ENCODE data around the gene CDADC1. TPM values are rescaled to one million over a fixed set of nuclear protein-coding genes. Genes with fewer than 3 reads are reported as not detected.
"Not testable (repeated sequence)": the region's sequence is repeated elsewhere in the genome, so short reads cannot be mapped to it uniquely, and the experiment has no call there.

The CDADC1 gene
- total RNA-seq, 1 experiment from 2014 or later: 7.9 TPM

DNA sequence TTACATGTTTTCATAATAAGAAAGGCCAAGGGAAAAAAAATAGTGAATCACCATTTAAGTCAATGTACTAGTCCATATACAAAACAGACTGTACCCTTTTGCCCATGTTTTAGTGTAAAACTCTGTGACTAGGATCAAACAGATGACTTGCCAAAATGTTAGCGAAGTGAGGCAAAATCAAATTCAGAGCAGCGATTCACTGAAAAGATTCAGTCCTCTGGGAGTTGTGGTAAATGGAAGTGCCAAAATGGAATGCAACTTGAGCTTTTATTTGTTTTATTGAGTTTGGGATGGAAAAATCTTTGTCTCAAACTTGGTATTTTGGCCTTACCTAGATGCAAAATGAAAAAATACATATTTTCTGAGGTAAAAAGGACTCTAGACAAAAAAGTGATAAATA lies 9.1 kb downstream of the CDADC1 start:
- no peaks in the 10 kb centered on the region for H3K4me1 ChIP-seq
- no peak for DNase-seq
- no peak overlapping the region for H3K4me3 ChIP-seq
- peaks cover 22% of the 10 kb centered on the region for H3K36me3 ChIP-seq
- no peaks in the 10 kb centered on the region for H3K27me3 ChIP-seq
- no peaks in the 10 kb centered on the region for H3K9me3 ChIP-seq (replicated peaks)
- H3K27ac ChIP-seq: no peak overlapping the region

DNA sequence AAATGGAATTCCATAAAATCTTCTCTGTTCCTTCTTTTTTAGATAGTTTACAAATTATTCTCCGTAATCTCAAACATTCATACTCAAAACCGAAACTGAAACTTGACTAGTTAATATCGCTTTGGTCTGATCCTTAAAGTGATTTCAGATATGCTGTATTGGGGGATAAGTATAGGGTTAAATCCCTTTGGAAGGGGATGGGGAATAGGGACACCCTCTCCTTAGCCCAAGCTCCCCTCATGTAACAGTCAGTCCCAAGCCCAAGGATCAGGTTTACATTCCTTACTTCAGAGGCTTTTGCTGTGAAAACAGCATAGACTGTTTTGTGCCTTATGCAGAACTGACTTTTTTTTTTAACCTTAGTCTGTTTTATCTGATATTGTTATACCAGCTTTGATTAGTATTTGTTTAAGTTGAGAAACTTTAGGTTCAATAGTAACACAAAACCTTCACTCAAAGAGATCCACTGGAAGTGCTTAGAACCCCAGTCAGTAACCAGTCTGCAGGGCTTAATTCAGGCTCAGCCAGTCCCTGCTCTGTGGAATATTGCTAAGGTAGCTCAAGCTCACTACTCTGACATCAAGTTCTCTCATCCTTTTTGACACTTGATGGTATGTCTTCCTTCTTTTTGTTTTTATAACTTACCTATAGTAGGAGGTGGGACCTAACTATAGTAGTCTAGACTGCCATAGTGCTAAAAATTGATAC lies 10.5 kb downstream of the CDADC1 start:
- Histone ChIP-seq H3K9me3 (replicated peaks) (no peaks in the 10 kb centered on the region), H3K27ac (no peak overlapping the region), H3K4me3 (no peak overlapping the region), H3K4me1 (no peaks in the 10 kb centered on the region), H3K36me3 (peaks cover 22% of the 10 kb centered on the region), H3K27me3 (no peaks in the 10 kb centered on the region)
- no peak for DNase-seq

DNA sequence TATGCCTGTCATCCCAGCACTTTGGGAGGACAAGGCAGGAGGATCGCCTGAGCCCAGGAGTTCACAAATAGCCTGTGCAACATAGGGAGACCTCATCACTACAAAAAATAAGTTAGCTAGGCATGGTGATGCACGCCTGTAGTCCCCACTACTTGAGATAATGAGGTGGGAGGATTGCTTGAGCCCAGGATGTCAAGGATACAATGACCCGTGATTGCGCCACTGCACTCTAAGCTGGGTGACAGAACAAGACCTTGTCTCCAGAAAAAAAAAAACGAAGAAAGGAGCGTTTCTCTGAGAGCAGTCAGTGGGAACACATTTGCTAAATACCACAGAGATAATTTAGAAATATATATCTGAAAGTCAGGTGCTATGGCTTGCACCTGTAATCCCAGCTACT lies 11.9 kb downstream of the CDADC1 start:
- Histone ChIP-seq H3K4me1 (no peaks in the 10 kb centered on the region), H3K9me3 (replicated peaks) (no peaks in the 10 kb centered on the region), H3K36me3 (peaks cover 22% of the 10 kb centered on the region), H3K27ac (no peak overlapping the region), H3K4me3 (no peak overlapping the region), H3K27me3 (no peaks in the 10 kb centered on the region)
- DNase-seq: no peak

DNA sequence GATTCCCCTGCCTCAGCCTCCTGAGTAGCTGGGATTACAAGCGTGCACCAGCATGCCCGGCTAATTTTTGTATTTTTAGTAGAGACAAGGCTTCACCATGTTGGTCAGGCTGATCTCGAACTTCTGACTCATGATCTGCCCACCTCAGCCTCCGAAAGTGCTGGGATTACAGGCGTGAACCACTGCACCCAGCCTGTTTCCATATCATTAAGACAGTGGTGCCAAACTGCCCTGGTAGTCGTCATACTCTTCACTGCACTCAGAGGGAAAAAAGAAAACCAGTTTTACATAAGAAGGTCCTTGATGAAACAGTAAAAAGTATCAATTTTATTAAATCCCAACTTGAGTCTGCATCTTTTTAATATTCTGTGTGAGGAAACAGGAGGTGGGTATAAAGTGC lies 14.9 kb downstream of the CDADC1 start:
- no peak for DNase-seq
- Histone ChIP-seq H3K27me3 (no peaks in the 10 kb centered on the region), H3K4me3 (no peak overlapping the region), H3K36me3 (peaks cover 9% of the 10 kb centered on the region; the same call in 1 of the 2 replicates), H3K4me1 (no peaks in the 10 kb centered on the region), H3K9me3 (replicated peaks) (no peaks in the 10 kb centered on the region), H3K27ac (no peak overlapping the region)

DNA sequence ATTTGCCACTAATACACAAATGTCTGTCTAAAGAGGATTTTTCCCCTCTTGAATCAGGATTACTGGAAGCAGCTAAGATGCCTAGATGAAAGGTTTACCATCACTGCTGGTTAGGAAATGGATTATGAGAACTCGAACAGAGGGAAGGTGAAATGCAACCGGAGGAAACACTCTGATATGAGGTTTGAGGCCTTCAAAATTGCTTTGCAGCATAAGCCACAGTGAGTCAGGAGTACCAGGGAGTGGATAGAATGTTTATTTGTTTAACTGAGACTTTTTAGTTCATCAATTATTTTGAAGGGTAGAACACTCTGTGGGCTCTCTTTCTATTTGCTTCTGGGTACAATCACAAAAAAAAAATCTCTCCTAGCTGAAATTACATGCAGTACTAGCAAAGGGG lies 18.1 kb downstream of the CDADC1 start:
- Histone ChIP-seq H3K4me3 (no peak overlapping the region), H3K36me3 (peaks cover 5% of the 10 kb centered on the region; the same call in 1 of the 2 replicates), H3K9me3 (replicated peaks) (no peaks in the 10 kb centered on the region), H3K27me3 (no peaks in the 10 kb centered on the region), H3K27ac (no peak overlapping the region), H3K4me1 (no peaks in the 10 kb centered on the region)
- DNase-seq: no peak

DNA sequence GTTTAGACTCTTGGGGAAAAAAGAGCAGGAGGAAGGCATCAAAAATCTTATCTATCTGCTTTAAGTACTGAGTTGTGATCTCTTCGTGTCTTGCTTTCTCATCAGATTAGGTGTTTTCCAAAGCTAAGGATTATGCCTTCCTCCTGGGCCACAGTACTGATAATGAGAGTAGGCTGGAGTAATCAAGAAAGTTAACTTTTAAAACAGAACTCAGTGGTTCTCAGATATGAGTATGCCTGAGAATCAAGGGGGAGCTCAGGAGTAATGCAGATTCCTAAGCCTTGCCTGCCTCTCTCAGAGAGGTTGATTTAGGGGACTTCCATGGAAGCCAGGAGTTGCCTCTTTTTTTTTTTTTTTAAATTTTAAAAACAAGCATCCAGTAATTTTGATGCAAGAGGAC lies 23.5 kb downstream of the CDADC1 start:
- no peaks in the 10 kb centered on the region for H3K36me3 ChIP-seq
- no peak overlapping the region for H3K4me3 ChIP-seq
- no peak overlapping the region for H3K27ac ChIP-seq
- DNase-seq: no peak
- no peaks in the 10 kb centered on the region for H3K27me3 ChIP-seq
- H3K4me1 ChIP-seq: no peaks in the 10 kb centered on the region
- H3K9me3 ChIP-seq (replicated peaks): no peaks in the 10 kb centered on the region

DNA sequence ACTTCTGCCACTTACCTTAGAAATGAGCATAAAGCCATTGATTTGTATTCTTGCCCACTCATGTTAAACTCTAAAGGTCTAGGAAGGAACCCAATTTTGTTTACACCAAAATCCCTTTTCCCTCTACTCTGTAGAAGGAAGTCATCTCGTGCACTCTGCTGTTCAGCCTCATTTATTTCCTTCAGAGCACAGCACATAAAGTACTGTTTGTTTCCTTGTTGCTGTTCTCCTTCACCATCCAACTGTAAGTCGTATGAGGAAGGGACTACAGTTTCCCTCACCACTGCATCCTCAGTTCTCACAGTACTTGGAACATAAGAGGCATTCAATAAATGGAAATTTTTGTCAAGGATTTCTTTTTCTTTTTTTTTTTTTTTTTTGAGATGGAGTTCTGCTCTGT lies 24.6 kb downstream of the CDADC1 start:
- Histone ChIP-seq H3K27me3 (no peaks in the 10 kb centered on the region), H3K4me3 (no peak overlapping the region), H3K36me3 (no peaks in the 10 kb centered on the region), H3K27ac (no peak overlapping the region), H3K9me3 (replicated peaks) (no peaks in the 10 kb centered on the region), H3K4me1 (no peaks in the 10 kb centered on the region)
- no peak for DNase-seq

DNA sequence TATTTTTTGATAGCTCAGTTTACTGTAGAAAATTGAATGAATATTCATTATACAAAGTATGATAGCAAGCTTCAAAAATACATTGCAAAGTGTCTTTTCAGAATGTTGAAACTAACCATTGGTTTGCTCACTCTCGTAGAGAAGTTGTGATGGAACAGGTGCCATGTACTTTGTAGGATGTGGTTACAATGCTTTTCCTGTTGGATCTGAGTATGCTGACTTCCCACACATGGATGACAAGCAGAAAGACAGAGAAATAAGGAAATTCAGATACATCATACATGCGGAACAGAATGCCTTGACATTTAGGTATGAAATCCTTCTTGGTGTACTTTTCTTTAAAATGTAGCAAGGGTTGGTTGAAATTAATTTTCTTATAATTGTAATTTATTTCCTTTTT lies 30.5 kb downstream of the CDADC1 start:
- H3K27ac ChIP-seq: no peak overlapping the region
- H3K27me3 ChIP-seq: no peaks in the 10 kb centered on the region
- DNase-seq: no peak
- H3K4me1 ChIP-seq: no peaks in the 10 kb centered on the region
- no peak overlapping the region for H3K4me3 ChIP-seq
- no peaks in the 10 kb centered on the region for H3K9me3 ChIP-seq (replicated peaks)
- H3K36me3 ChIP-seq: no peaks in the 10 kb centered on the region

DNA sequence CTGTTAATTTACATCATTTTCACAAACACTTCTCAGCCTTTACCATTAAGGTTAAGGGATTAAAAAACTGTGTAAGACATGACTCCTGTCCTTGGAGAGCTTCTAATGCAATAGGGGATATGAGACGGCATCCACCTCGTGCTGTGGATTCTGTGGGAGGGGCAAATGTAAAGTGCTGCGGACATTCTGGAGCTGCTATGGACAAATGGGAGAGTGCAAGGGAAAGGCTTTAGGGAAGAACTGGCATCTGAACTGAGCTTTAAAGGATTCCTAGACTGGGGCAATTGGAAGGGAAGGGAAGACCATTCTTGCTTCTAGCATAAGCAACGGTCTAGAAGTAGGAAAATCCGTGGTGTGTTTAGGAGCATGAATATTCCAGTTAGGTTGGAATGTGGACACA lies 31.4 kb downstream of the CDADC1 start:
- no peaks in the 10 kb centered on the region for H3K27me3 ChIP-seq
- H3K27ac ChIP-seq: no peak overlapping the region
- DNase-seq: no peak
- H3K4me1 ChIP-seq: no peaks in the 10 kb centered on the region
- no peaks in the 10 kb centered on the region for H3K36me3 ChIP-seq
- H3K9me3 ChIP-seq (replicated peaks): no peaks in the 10 kb centered on the region
- no peak overlapping the region for H3K4me3 ChIP-seq

DNA sequence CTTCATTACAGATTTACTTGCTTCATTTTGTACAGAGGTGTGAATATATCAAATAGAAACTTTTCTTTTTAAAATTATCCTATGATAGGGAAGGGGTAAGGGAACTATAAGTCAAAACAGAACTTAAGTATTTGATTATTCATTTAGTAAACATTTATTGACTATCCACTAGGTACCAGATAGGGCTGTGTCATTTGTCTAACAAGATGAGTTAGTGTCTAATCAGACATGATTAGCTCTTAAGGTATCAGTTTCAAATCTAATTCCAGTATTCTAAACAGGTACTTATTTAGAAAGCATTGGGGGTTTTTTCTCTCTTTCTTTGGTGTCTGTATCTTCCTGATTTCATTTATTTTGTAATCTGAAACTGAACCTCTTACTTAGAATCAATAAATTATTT lies 32.2 kb downstream of the CDADC1 start:
- H3K4me1 ChIP-seq: no peaks in the 10 kb centered on the region
- no peaks in the 10 kb centered on the region for H3K36me3 ChIP-seq
- no peaks in the 10 kb centered on the region for H3K27me3 ChIP-seq
- no peaks in the 10 kb centered on the region for H3K9me3 ChIP-seq (replicated peaks)
- no peak overlapping the region for H3K4me3 ChIP-seq
- no peak overlapping the region for H3K27ac ChIP-seq
- DNase-seq: no peak

DNA sequence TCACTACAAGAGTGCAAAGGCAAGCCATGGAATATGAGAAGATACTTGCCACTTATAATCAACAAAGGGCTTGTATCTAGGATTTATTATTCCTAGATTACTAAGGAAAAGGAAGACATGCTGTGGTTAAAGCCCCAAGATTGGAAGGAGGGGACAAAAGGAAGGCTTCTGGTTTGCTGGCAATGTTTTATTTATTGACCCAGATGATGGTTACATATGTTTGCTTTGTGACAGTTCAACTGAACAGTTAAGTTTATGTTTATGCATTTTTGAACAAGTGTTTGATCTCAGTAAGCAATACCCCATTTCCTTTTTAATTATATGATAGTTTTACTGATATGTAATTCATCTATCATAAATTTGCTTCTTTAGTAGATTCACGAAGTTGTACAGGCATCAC lies 40.3 kb downstream of the CDADC1 start:
- Histone ChIP-seq H3K27ac (no peak overlapping the region), H3K9me3 (replicated peaks) (no peaks in the 10 kb centered on the region), H3K27me3 (no peaks in the 10 kb centered on the region), H3K4me1 (no peaks in the 10 kb centered on the region), H3K4me3 (no peak overlapping the region), H3K36me3 (no peaks in the 10 kb centered on the region)
- no peak for DNase-seq

DNA sequence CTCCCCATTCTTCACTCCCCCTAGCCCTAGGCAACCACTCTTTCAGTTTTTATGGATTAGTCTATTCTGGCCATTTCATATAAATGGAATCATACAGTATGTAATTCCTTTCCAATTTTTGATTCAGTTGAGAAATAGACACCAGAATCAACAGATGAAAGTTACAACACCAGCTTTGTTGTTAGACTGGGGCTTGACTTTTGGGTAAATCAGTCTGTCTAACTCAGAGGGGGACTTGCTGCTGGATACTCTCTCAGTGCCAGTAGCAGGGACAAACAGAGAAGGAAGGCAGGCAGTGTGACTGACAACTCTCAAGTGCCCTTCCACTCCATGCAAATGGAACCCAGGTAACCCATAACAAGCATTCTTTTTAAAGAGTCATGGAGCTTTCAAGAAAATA lies 40.7 kb downstream of the CDADC1 start:
- Histone ChIP-seq H3K4me1 (no peaks in the 10 kb centered on the region), H3K9me3 (replicated peaks) (no peaks in the 10 kb centered on the region), H3K27ac (no peak overlapping the region), H3K27me3 (no peaks in the 10 kb centered on the region), H3K4me3 (no peak overlapping the region), H3K36me3 (no peaks in the 10 kb centered on the region)
- no peak for DNase-seq

DNA sequence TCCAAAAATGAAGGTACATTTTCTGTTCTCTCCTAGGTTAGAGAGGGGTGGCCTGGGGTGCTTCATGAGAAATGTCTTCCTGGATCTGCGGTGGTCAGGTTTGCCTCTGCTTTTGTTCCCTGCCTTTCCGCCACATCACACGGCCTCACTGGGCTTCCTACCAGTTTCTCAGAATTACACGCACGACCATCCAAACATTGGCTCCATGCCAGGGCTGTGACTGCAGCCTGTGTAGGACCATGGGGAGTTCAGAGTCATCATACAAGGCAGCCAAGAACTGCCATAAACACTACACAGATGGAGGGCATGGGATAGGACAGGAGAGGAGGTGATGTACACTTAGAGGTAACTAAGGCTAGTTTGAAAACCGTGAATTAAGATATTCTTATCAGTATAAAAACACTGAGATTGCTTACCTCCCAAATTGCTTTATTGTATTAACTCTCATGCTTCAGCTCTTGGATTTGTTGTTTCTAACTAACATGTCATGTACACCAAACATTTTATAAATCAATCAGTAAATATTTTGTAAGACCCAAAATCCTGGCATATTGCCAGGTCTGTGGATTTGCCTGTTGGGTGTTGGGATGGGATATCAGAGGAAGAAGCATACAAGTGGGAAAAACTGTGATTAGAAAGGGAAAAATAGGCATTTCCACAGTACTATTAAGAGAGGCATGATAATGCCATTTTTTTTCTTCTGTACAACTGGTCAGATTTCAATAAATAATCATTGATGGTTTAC lies 45.2 kb downstream of the CDADC1 start:
- no peaks in the 10 kb centered on the region for H3K36me3 ChIP-seq
- no peak overlapping the region for H3K27ac ChIP-seq
- H3K9me3 ChIP-seq (replicated peaks): no peaks in the 10 kb centered on the region
- no peaks in the 10 kb centered on the region for H3K4me1 ChIP-seq
- DNase-seq: peak; percentile 61 to 76
- H3K4me3 ChIP-seq: no peak overlapping the region
- H3K27me3 ChIP-seq: no peaks in the 10 kb centered on the region

DNA sequence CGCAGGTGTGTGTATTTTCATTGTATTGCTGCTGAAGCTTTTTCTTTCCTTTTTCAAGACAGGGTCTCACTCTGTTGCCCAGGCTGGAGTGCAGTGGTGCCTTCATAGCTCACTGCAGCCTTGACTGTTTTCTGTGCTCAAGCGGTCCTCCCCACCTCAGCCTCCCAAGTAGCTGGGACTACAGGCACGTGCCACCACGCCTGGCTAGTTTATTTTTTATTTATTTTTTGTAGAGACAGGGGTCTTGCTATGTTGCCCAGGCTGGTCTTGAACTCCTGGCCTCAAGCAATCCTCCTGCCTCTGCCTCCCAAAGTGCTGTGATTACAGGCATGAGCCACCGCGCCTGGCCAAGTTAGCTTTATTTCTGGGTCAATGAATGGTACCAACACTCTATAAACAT lies 47.0 kb downstream of the CDADC1 start:
- not testable (repeated sequence) for H3K4me3 ChIP-seq; H3K9me3 ChIP-seq (replicated peaks); H3K36me3 ChIP-seq; H3K27ac ChIP-seq; H3K4me1 ChIP-seq; DNase-seq; H3K27me3 ChIP-seq

DNA sequence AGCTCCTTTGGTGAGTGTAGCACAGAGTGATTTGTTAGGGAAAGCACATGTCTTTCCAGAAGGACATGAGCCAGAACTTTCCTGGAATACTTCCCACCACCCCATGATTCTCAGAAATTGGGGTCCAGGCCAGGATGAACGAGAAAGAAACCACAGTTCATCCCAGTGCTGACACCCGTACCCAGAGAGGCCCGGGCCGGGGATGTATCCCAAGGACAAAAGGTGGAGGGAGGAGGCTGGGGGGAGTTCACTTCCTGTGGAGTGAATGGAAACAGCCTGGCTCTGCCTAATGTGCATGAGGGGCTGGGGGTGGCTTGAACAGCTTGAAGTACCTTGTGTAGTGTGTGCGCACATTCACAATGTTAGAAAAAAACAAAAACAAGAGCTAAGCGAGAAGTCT lies 47.5 kb downstream of the CDADC1 start:
- Histone ChIP-seq H3K4me1 (no peaks in the 10 kb centered on the region), H3K4me3 (no peak overlapping the region), H3K27ac (no peak overlapping the region), H3K27me3 (no peaks in the 10 kb centered on the region), H3K9me3 (replicated peaks) (no peaks in the 10 kb centered on the region), H3K36me3 (no peaks in the 10 kb centered on the region)
- no peak for DNase-seq

DNA sequence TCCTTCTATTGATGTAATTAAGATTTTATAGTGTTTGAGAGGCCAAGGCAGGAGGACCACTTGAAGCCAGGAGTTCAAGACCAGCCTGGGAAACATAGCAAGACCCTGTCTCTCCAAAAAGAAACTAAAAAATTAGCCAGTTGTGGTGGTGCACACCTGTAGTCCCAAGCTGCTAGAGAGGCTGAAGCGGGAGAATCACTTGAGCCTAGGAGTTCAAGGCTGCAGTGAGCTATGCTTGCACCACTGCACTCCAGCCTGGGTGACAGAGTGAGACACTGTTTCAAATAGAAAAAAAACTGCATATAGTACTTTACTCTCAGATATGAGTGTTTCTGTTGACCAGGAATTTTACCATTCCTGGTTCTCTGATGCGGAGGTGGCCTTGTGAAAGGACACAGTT lies 48.9 kb downstream of the CDADC1 start:
- H3K9me3 ChIP-seq (replicated peaks): no peaks in the 10 kb centered on the region
- no peaks in the 10 kb centered on the region for H3K4me1 ChIP-seq
- no peaks in the 10 kb centered on the region for H3K27me3 ChIP-seq
- no peak overlapping the region for H3K27ac ChIP-seq
- no peak overlapping the region for H3K4me3 ChIP-seq
- H3K36me3 ChIP-seq: no peaks in the 10 kb centered on the region
- no peak for DNase-seq
